Hematopoietic multipotent progenitor cell treated with erythropoietin and hydrocortisone succinate and interleukin-3 and kit ligand, for 17 days (in vitro differentiated cells): ENCODE data around the gene DAPK3.
"Not testable (repeated sequence)": the region's sequence is repeated elsewhere in the genome, so short reads cannot be mapped to it uniquely, and the experiment has no call there.

ENCODE experiments used
- DNase-seq: peaks from one replicate; pipeline ENCODE4 v3.0.0-alpha.2; 2015; ENCODE audit warnings: low spot score

DAPK3 gene

DNA sequence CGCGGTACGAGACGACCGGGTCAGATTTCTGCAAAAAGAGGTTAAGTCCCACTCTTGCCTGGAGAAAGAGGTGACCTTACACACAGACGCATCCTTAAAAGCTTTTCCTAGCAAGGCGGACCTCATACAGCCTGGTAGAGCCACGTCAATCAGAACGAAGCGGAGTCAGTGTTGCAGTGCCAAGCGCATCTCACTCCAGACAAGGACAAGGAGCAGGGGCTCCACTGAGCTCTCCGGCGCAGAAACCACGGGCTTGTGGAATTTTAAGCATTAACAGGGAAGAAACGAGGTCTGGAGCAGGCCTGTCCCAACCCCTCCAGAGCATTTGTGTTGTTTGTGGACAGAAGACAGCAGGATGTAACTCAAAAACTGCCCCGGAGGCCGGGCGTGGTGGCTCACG, 7.2 kb upstream of the DAPK3 start:
- no peak for DNase-seq

GRCh38 chr19:3977242-3978143, 6.6 kb upstream of the DAPK3 start:
- no peak for DNase-seq

DNA sequence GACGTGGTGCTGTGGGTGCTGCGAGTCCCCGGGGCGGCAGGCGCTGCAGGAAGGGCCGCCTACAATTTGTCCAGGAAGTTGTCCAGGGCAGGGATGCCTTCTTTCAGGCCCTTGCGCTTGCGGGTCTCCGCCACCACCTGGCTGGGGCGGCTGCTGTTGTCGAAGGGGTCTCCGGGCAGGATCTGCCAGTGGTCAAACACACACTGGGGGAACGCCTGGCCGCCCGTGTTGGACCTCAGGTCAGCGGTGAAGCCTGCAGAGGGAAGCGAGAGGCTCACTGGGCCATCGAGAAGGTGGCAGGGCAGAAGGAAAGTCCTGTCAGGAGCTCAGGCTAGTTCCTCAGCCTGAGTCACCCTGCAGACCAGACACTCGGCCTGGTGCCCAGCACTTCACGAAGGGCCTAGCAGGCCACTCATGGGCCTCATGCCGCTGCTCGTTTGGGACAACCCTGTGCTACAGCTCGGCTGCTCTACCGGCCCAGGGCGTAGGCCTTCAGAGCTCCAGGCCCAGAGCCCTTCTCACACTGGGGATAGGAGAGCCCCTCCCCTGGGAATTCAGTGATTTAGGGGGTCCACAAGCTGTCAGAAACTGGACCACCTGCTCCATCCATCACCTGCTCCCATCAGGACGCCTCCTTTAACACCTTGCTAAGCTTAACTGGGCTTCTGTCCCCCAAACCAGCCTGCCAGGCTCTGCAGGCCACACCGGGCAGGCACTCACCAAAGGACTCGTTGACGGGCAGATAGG, 5.8 kb upstream of the DAPK3 start:
- no peak for DNase-seq

GRCh38 chr19:3975637-3976087, 4.8 kb upstream of the DAPK3 start:
- DNase-seq: no peak

GRCh38 chr19:3975144-3975543, 4.2 kb upstream of the DAPK3 start:
- no peak for DNase-seq

- no peak for DNase-seq
Observed at GRCh38 chr19:3970313-3970807, 539 bp downstream of the DAPK3 start.

DNA sequence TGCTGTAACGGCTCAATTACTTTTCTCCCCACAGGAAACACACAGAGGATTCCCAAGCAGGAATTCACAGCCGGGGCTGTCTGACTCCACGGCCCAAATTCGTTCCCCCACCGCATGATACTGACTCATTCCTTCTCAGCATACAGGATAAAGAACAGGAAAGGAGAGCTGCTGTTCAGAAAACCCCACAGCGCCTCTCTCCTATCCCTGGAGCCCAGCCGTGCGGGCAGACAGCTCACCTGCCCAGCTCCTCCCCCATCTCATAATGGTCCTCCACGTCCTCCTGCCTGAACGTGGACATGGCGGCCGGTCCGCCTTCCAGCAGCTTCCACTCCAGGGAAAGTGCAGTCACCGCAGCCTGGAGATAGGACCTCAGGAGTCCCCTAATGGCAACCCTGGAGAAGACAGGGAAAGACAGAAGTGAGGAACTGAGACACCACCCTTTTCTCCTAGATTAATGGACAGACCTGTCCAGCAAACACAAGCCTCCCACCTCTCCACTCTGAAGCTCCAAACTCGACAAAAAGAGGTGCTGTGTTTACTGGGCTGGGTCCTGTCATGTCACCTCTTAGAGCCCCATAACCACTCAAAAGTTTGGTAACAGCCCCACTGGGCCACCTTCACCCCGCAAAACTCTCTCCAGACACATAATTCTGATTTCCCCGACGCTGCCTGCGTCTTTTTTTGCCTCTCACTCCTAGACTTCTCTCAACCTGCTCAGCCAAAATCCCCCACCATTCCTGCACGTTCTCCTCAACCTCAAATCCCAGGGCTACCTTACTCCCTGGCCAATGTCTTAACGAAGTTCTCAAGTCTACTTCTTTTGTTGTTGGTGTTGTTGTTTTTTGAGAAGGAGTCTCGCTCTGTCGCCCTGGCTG, 1.2 kb downstream of the DAPK3 start:
- no peak for DNase-seq

DNA sequence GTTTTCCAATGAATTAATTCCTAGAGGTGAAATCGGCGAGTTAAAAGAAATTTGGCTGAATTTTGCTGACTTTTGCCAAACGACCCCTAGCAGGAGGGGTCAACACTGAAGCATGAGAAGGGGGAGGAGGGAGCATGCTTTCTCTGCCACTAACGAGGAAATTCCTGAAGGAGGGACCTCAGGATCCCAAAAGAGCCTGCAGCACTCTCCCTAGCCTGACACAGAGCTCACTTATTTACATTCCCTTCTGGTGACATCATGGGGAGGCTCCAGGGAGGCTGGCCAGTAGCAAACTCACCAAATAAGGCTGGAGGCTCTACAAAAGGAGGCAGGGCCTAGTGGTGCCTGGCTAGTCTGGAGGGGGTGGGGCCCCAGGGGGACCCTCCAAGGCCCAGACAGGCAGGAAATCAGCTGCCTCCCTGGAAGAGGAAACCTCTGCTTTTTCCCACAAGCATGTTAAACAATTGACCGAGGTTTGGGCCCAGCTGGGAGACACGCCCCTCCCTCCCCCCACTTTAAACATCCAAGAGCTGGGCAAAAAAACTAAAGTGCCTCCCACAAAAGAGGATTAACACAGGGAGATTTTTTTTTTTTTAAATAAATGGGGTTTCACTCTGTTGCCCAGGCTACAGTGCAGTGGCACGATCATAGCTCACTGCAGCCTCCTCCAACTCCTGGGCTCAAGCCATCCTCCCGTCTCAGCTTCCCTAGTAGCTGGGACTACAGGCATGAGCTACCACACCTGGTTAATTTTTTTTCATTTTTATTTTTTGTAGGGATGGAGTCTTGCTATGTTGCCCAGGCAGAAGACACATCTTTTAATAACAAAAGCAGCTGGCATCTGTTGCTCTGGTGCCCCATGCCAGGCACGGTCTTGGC, 2.1 kb downstream of the DAPK3 start:
- DNase-seq: no peak

DNA sequence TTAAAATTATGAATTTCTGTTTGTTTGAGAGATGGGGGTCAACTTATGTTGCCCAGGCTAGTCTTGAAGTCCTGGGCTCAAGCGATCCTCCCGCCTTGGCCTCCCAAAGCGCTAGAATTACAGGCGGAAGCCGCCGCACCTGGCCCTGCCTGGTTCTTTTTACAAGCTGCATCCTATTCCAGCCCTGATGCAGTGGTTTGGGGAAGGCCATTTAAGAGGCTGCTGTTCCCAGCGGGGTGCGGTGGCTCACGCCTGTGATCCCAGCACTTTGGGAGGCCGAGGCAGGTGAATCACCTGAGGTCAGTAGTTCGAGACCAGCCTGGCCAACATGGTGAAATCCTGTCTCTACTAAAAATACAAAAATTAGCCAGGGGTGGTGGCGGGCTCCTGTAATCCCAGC, 2.9 kb downstream of the DAPK3 start:
- DNase-seq: not testable (repeated sequence)

DNA sequence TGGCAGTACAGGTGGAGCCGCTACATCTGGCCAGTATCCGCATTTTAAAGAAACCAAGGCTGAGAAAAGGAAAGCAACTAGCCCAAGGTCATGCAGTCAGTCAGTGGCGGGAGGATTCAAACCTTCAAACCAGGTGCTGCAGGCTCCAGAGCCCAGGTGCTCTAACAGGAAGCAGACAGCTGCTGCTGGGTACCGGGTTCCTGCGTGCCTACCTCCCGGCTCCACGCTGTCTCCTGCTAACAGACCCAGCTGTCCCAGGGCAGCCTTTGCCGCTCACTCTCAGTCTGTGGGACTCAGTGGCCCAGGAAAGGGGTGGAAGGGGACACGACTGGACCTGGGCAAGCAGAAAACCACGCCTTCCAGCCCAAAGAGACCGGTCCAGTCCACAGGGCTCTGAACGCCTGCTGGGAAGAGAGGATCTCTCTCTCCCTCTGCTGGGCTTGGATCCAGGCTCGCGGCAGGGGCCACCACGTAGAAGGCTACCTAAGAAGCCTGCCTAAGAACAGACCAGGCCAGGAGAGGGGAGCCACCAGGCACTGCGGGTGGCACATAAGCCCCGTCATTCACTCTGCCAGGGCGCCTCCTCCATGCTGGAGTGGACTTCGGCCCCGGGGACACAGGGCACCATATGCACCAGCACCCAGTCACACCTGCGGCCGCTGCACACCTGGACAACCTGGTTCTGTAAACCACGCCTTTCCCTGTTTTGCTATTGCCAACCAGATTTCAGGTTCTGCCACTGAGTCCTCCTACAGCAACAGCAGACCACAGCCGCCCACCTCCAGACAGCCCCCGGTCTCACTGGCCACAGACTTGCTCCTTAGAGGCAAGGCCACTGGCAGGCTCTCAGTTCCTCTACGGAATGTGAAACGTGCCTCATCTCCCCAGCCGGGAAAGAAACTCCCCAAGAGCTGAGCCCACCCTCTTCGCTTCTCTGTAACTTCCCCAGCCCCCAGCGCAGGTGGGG, 4.6 kb downstream of the DAPK3 start:
- no peak for DNase-seq

- DNase-seq: no peak
Observed at GRCh38 chr19:3964256-3965194, 6.4 kb downstream of the DAPK3 start.

DNA sequence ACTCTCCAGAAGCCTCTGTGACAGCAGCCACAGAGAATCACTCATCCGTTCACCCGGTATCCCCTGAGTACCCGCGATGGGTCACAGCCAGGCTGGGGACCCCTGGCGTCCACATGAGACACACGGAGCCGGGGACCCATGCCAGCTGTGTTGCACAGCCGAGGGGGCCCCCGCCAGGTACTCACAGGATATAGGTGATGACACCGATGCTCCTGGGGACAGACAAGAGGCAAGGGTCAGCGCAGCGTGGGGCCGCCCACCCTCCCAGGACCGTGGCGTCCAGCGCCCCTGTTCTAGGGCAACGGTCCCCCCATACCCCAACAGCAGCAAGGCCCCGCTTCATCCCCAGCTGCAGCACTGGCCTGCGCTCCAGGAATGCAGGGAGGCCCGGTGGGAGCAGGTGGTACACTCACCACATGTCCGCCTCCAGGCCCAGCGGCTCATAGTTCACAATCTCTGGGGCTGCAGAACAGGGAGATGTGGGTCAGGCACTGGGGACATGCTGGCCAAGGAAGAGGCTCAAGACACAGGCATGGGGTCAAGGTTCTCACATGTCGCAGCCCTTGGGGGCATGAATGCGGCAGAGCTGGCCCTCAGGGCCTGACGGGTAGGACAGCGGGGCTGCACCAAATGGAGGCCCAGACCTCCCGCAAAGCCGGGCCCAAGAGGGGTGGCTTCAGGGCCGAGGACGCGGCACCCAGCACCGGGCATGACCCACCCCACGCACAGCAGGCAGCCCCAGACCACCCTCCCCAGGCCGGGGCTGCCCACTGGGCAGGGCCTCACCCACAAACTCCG, 7.2 kb downstream of the DAPK3 start:
- DNase-seq: no peak

DNA sequence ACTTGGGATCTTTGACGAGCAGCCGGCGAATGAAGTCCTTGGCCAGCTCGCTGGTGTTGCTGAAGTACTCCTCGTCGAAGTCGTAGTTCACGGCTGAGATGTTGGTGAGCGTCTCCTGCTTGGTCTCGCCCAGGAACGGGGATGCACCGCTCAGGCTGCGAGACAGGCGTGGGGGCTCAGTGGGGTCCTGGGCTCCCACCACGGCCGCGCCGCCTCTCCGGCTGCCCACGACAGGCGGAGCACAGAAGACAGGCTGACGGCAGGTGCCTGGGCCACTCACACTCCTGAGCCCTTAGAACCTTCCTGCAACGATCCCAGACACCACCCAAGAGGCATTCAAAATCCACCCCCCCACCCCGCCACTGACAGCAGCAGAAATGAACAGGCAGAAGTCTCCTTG, 9.9 kb downstream of the DAPK3 start:
- DNase-seq: no peak

- no peak for DNase-seq
Observed at GRCh38 chr19:3959766-3960131, 11.2 kb downstream of the DAPK3 start.

DNA sequence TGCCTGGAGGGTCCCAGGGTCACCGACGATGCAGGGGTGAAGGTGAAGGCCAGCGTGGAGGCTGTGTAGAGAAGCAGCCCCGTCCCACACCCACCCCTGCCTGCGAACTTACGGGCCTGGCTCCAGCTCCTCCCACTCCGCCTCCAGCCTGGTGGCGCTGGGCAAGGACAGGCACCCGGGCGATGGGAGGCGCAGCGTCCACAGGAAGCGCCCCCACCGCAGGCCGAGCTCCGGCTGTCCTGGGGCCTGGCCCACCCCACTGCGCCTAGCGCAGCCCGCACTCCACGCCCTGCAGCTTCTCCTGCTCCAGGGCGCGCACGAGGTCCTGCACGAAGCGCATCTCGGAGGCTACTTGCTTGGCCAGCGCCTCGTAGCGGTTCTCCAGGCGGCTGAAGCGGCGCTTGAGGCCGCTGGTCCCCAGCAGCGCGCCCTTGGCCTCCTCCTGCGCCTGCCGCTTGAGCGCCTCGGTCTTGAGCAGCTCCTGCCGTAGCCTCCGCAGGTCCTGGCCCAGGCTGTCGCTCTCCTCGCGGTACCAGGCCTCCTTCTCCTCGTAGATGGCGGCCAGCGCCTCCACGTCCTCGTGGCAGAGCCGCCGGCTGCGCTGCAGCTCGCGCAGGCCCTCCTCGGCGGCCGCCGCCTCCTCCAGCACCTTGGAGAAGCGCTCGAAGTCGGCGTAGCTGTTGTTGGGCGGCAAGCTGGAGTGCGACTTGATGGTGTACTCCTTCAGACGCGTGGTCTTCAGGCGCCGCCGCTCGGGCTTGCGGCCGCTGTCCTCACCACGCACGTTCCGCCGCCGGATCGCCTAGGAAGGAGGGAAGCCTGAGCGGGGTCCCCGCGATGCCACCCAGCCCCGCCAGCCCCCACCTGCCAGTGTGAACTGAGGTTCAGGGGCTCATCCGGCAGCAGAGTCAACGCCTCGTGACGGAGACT, 11.8 kb downstream of the DAPK3 start:
- DNase-seq: no peak

DNA sequence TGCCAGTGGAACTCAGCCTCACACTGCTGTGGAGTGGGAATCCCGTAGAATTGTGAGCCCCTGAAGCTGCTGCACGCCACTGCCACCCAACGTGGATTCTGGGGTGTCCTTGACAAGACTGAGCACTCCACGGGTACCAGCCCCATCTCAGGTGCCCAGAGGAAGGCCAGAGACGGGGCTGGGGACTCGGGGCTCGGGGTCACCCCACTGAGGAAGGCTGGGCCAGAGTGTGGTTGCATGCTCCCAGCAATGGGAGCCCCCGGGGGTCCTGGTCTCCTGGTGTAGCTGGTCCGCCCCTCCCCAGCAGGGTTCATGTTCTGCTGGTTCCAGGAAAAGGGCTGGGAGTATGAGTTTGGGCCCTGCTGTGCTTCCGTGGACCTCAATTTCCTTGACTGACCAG, 15.2 kb downstream of the DAPK3 start:
- DNase-seq: no peak

DNA sequence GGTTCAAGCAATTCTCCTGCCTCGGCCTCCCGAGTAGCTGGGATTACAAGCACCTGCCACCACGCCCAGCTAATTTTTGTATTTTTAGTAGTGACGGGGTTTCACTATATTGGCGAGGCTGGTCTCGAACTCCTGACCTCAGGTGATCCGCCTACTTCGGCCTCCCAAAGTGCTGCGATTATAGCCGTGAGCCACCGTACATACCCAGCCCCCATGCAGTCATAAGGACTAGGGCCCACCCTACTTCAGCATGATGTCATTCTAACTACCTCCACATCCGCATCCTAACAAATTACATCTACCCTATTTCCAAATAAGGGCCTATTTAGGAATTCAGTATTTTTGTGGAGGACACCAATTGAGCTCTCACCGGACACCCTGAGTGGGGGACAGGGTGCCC, 15.6 kb downstream of the DAPK3 start:
- not testable (repeated sequence) for DNase-seq
